WERI-Rb-1 (cell line): ENCODE results near the gene TM2D3.

Source experiments
- DNase-seq: peaks from one replicate; pipeline ENCODE4 v3.0.0-alpha.2; 2020
- H3K27ac ChIP-seq: fragments of 250-450 bp; sonication (Bioruptor Pico); 2 replicates; pipeline ENCODE4 v1.5.1; 2020; ENCODE audit warnings: mild to moderate bottlenecking, moderate library complexity
- H3K27me3 ChIP-seq: fragments of 250-450 bp; sonication (Bioruptor Pico); 2 replicates; pipeline ENCODE4 v1.5.1; 2021; ENCODE audit warnings: mild to moderate bottlenecking, low read depth, moderate library complexity; ENCODE audit not compliant: insufficient read depth, severe bottlenecking
- H3K36me3 ChIP-seq: fragments of 250-450 bp; sonication (Bioruptor Pico); 2 replicates; pipeline ENCODE4 v1.5.1; 2020; ENCODE audit warnings: mild to moderate bottlenecking, moderate library complexity
- H3K4me3 ChIP-seq: 2 replicates; pipeline ENCODE4 v1.5.1; 2011; ENCODE audit warnings: low read depth, mild to moderate bottlenecking, control low read depth, low read length
- H3K9me3 ChIP-seq: fragments of 250-450 bp; sonication (Bioruptor Pico); 2 replicates; pipeline ENCODE4 v1.5.1; 2021; ENCODE audit warnings: mild to moderate bottlenecking, moderate library complexity; ENCODE audit not compliant: severe bottlenecking
- CTCF ChIP-seq: IDR thresholded peaks from 2 replicates; pipeline ENCODE4 v1.5.1; 2011; ENCODE audit warnings: low read depth, mild to moderate bottlenecking, control low read depth, inconsistent platforms, low read length

Gene TM2D3

GRCh38 chr15:101692801-101693598 lies 40.8 kb upstream of the TM2D3 start:
- DNase-seq = no peak
- no peaks in the 10 kb centered on the region for H3K9me3 ChIP-seq
- no peak overlapping the region for H3K27ac ChIP-seq

GRCh38 chr15:101689901-101690300 lies 37.7 kb upstream of the TM2D3 start:
- no peaks in the 10 kb centered on the region for H3K9me3 ChIP-seq

More at GRCh38 chr15:101692801-101693598, 40.8 kb upstream of the TM2D3 start:
- no peak for TF ChIP-seq CTCF
- Histone ChIP-seq H3K27me3 (no peaks in the 10 kb centered on the region), H3K4me3 (no peak overlapping the region), H3K36me3 (peaks cover 4% of the 10 kb centered on the region; the same call in 1 of the 2 replicates)

GRCh38 chr15:101686718-101687117 lies 34.5 kb upstream of the TM2D3 start:
- Histone ChIP-seq H3K9me3 (no peaks in the 10 kb centered on the region), H3K36me3 (no peaks in the 10 kb centered on the region), H3K27ac (no peak overlapping the region), H3K27me3 (no peaks in the 10 kb centered on the region), H3K4me3 (no peak overlapping the region)
- TF ChIP-seq CTCF = no peak
- no peak for DNase-seq

More at GRCh38 chr15:101689901-101690300, 37.7 kb upstream of the TM2D3 start:
- TF ChIP-seq CTCF = no peak
- Histone ChIP-seq H3K27ac (no peak overlapping the region), H3K27me3 (no peaks in the 10 kb centered on the region), H3K36me3 (no peaks in the 10 kb centered on the region), H3K4me3 (no peak overlapping the region)
- DNase-seq = no peak

GRCh38 chr15:101684877-101685276 lies 32.7 kb upstream of the TM2D3 start:
- DNase-seq = no peak
- H3K27ac ChIP-seq = no peak overlapping the region
- H3K9me3 ChIP-seq = no peaks in the 10 kb centered on the region
- H3K4me3 ChIP-seq = no peak overlapping the region
- no peaks in the 10 kb centered on the region for H3K36me3 ChIP-seq
- no peaks in the 10 kb centered on the region for H3K27me3 ChIP-seq
- no peak for TF ChIP-seq CTCF

- DNase-seq = no peak
- Histone ChIP-seq H3K4me3 (no peak overlapping the region), H3K36me3 (no peaks in the 10 kb centered on the region), H3K27ac (no peak overlapping the region), H3K9me3 (no peaks in the 10 kb centered on the region), H3K27me3 (no peaks in the 10 kb centered on the region)
- TF ChIP-seq CTCF = no peak
These were observed 32.2 kb upstream of the TM2D3 start for GRCh38 chr15:101684384-101684783.
